Keratinocyte (primary cell): Measurements from ENCODE around the gene ARRDC3.

ENCODE experiments used
- EZH2 ChIP-seq: IDR thresholded peaks from one replicate; pipeline ENCODE4 v1.6.1; 2012; ENCODE audit warnings: inconsistent platforms, mild to moderate bottlenecking, low read length, moderate library complexity
- TF ChIP-seq, protein P1 (sequence below), 3 experiments: IDR thresholded peaks in 1 of 3; conservative IDR thresholded peaks in 1 of 3; optimal IDR thresholded peaks in 1 of 3; 2 replicates in 2 of 3; 3 replicates in 1 of 3; pipeline versions ENCODE3 to v1.5.1; 2011; ENCODE audit warnings: low read length in 3 of 3, mild to moderate bottlenecking in 3 of 3, moderate library complexity in 2 of 3, control low read depth in 1 of 3, inconsistent platforms in 1 of 3; ENCODE audit not compliant: insufficient read depth in 2 of 3; ENCODE audit errors: extremely low read depth in 1 of 3

DNA sequence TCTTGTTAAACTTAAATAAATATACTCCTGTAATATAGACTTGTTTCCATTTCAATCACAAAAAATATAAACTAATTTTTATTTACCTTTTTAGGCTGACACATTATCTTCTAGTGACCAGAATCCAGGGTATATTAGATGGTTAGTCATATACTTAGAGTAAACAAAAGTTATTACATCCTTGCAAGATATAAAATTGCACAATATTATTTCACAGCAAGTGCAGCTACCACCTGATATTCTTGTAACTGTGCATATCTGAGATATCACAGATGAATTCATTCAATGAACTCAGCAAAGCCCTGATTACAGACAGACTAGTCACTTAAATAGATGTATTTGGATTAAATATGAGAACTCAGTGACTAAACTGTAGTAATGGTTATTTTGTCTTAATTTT is 25.6 kb upstream of the ARRDC3 start:
- TF ChIP-seq, protein P1, sequence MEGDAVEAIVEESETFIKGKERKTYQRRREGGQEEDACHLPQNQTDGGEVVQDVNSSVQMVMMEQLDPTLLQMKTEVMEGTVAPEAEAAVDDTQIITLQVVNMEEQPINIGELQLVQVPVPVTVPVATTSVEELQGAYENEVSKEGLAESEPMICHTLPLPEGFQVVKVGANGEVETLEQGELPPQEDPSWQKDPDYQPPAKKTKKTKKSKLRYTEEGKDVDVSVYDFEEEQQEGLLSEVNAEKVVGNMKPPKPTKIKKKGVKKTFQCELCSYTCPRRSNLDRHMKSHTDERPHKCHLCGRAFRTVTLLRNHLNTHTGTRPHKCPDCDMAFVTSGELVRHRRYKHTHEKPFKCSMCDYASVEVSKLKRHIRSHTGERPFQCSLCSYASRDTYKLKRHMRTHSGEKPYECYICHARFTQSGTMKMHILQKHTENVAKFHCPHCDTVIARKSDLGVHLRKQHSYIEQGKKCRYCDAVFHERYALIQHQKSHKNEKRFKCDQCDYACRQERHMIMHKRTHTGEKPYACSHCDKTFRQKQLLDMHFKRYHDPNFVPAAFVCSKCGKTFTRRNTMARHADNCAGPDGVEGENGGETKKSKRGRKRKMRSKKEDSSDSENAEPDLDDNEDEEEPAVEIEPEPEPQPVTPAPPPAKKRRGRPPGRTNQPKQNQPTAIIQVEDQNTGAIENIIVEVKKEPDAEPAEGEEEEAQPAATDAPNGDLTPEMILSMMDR (optimal IDR thresholded peaks at IDR 0.05 in 1 of 3, IDR thresholded peaks at IDR 0.05 in 1 of 3, conservative IDR thresholded peaks at IDR 0.05 in 1 of 3; ENCODE audit: extremely low read depth in 1 of 3, insufficient read depth in 2 of 3, low read length in 3 of 3), result no peak
- no peak for TF ChIP-seq EZH2
